SK-N-SH (cell line): ENCODE measurements around the gene ERC2. TPM values are rescaled to one million over a fixed set of nuclear protein-coding genes. Genes with fewer than 3 reads are reported as not detected.

ENCODE experiments used
- CTCF ChIA-PET: fragments of 300-600, 350-600 bp; formaldehyde crosslinking; extraction: SDS; loops from one replicate; lab custom pipeline; 2021; lab: Yijun Ruan, JAX
- POLR2A ChIA-PET: fragments of 350-600 bp; sonication (Branson Sonifier 250); formaldehyde crosslinking; extraction: SDS; loops from one replicate; lab custom pipeline; 2020; ENCODE audit warnings: antibody characterized with exemption, inconsistent platforms; lab: Yijun Ruan, JAX
- DNase-seq: peaks from one replicate; pipeline ENCODE4 v3.0.0; 2012
- H2AFZ ChIP-seq: fragments of 200-600 bp; sonication (generic); 2 replicates; pipeline ENCODE4 v1.8.1; 2016; ENCODE audit warnings: antibody characterized with exemption, mild to moderate bottlenecking, low read depth
- H3F3A ChIP-seq: fragments of 200-600 bp; sonication (generic); replicated peaks from 2 replicates; pipeline ENCODE3; 2016; ENCODE audit warnings: antibody characterized with exemption, mild to moderate bottlenecking; ENCODE audit not compliant: insufficient read depth
- H3K27ac ChIP-seq, 2 experiments: fragments of 200-500 bp in 1 of 2; fragments of 200-600 bp in 1 of 2; sonication (Bioruptor generic) in 1 of 2; sonication (generic), shearing (Covaris generic) in 1 of 2; 2 replicates each; pipeline versions ENCODE4 v1.5.1 to v1.6.1; 2014 to 2016; ENCODE audit warnings: low read depth in 2 of 2, inconsistent platforms in 1 of 2, low read length in 1 of 2, mild to moderate bottlenecking in 1 of 2, mixed read lengths in 1 of 2
- H3K27me3 ChIP-seq: fragments of 200-600 bp; sonication (generic), shearing (Covaris generic); 2 replicates; pipeline ENCODE4 v1.6.1; 2016; ENCODE audit warnings: mixed run types; ENCODE audit not compliant: insufficient read depth
- H3K36me3 ChIP-seq, 2 experiments: fragments of 200-500 bp in 1 of 2; fragments of 200-600 bp in 1 of 2; sonication (Bioruptor generic) in 1 of 2; sonication (generic) in 1 of 2; replicated peaks in 1 of 2; 2 replicates each; pipeline versions ENCODE3 to v1.5.1; 2014 to 2016; ENCODE audit warnings: low read length in 1 of 2, mild to moderate bottlenecking in 1 of 2; ENCODE audit not compliant: insufficient read depth in 2 of 2, control insufficient read depth in 1 of 2
- H3K4me1 ChIP-seq, 2 experiments: fragments of 200-500 bp in 1 of 2; fragments of 200-600 bp in 1 of 2; sonication (Bioruptor generic) in 1 of 2; sonication (generic), shearing (Covaris generic) in 1 of 2; 2 replicates each; pipeline versions ENCODE4 v1.5.1 to v1.6.1; 2014 to 2016; ENCODE audit warnings: low read depth in 1 of 2, low read length in 1 of 2, mixed run types in 1 of 2; ENCODE audit not compliant: insufficient read depth in 2 of 2, control insufficient read depth in 1 of 2
- H3K4me2 ChIP-seq: fragments of 200-600 bp; sonication (generic), shearing (Covaris generic); 2 replicates; pipeline ENCODE4 v1.6.1; 2017; ENCODE audit warnings: mixed run types
- H3K4me3 ChIP-seq, 2 experiments: fragments of 200-500 bp in 1 of 2; fragments of 200-600 bp in 1 of 2; sonication (Bioruptor generic) in 1 of 2; sonication (generic), shearing (Covaris generic) in 1 of 2; 2 replicates each; pipeline versions ENCODE4 v1.5.1 to v1.8.1; 2014 to 2016; ENCODE audit warnings: low read depth in 2 of 2, inconsistent platforms in 1 of 2, low read length in 1 of 2, mild to moderate bottlenecking in 1 of 2, mixed read lengths in 1 of 2, moderate library complexity in 1 of 2
- H3K79me2 ChIP-seq: fragments of 200-600 bp; sonication (generic); 2 replicates; pipeline ENCODE4 v1.8.1; 2017; ENCODE audit warnings: mild to moderate bottlenecking; ENCODE audit not compliant: insufficient read depth
- H3K9ac ChIP-seq: fragments of 200-600 bp; sonication (generic); 2 replicates; pipeline ENCODE4 v1.6.1; 2017; ENCODE audit warnings: mixed run types
- H3K9me2 ChIP-seq: fragments of 200-600 bp; sonication (generic); 2 replicates; pipeline ENCODE4 v1.6.1; 2017; ENCODE audit warnings: mixed run types
- H3K9me3 ChIP-seq: fragments of 200-600 bp; sonication (generic); 2 replicates; pipeline ENCODE4 v1.6.1; 2017; ENCODE audit warnings: mixed run types, mild to moderate bottlenecking, moderate library complexity
- H4K20me1 ChIP-seq: fragments of 200-600 bp; sonication (generic); 2 replicates; pipeline ENCODE4 v1.6.1; 2017; ENCODE audit warnings: mild to moderate bottlenecking, mixed run types; ENCODE audit not compliant: insufficient read depth
- CTCF ChIP-seq: fragments of 200-600 bp; sonication (generic); IDR thresholded peaks from 2 replicates; pipeline ENCODE4 v1.6.1; 2017; ENCODE audit warnings: antibody characterized with exemption, mild to moderate bottlenecking, moderate library complexity
- ELF1 ChIP-seq: IDR thresholded peaks from 2 replicates; pipeline ENCODE4 v1.4.0; 2012
- EP300 ChIP-seq, 2 experiments: IDR thresholded peaks; 2 replicates each; pipeline versions ENCODE4 v1.4.0 to v1.6.1; 2012; ENCODE audit warnings: borderline replicate concordance in 1 of 2, low read depth in 1 of 2, low read length in 1 of 2
- FOXJ3 ChIP-seq: sonication (generic); formaldehyde crosslinking; IDR thresholded peaks from 2 replicates; pipeline ENCODE4 v1.5.1; 2020; ENCODE audit warnings: mild to moderate bottlenecking, missing genetic modification reagents
- FOXM1 ChIP-seq: IDR thresholded peaks from 2 replicates; pipeline ENCODE4 v1.4.0; 2012; ENCODE audit warnings: low read depth, mild to moderate bottlenecking
- GABPA ChIP-seq: IDR thresholded peaks from 2 replicates; pipeline ENCODE4 v1.4.0; 2012; ENCODE audit warnings: low read depth, mild to moderate bottlenecking
- MEF2A ChIP-seq: IDR thresholded peaks from 2 replicates; pipeline ENCODE4 v1.4.0; 2012; ENCODE audit warnings: low read depth, borderline replicate concordance
- MXI1 ChIP-seq: IDR thresholded peaks from 2 replicates; pipeline ENCODE4 v1.6.1; 2012; ENCODE audit warnings: mild to moderate bottlenecking, low read depth, low read length, improper control_type of control experiment
- NFIC ChIP-seq: IDR thresholded peaks from 2 replicates; pipeline ENCODE4 v1.4.0; 2012; ENCODE audit warnings: borderline replicate concordance
- RAD21 ChIP-seq: IDR thresholded peaks from 2 replicates; pipeline ENCODE4 v1.6.1; 2012; ENCODE audit warnings: mild to moderate bottlenecking, low read length
- RCOR1 ChIP-seq: fragments of 150-350 bp; IDR thresholded peaks from 2 replicates; pipeline ENCODE4 v1.6.1; 2017; ENCODE audit warnings: antibody characterized with exemption, low read length
- RFX5 ChIP-seq: IDR thresholded peaks from 2 replicates; pipeline ENCODE4 v1.6.1; 2012; ENCODE audit warnings: mild to moderate bottlenecking, improper control_type of control experiment, low read length
- RXRA ChIP-seq: IDR thresholded peaks from 2 replicates; pipeline ENCODE4 v1.4.0; 2012; ENCODE audit warnings: low read depth, mild to moderate bottlenecking, borderline replicate concordance
- TAF1 ChIP-seq: IDR thresholded peaks from 2 replicates; pipeline ENCODE4 v1.6.1; 2012; ENCODE audit warnings: low read depth, mild to moderate bottlenecking, low read length, moderate library complexity, borderline replicate concordance
- TCF12 ChIP-seq: IDR thresholded peaks from 2 replicates; pipeline ENCODE4 v1.4.0; 2012
- USF2 ChIP-seq: fragments of 150-350 bp; IDR thresholded peaks from 2 replicates; pipeline ENCODE4 v1.6.1; 2017; ENCODE audit warnings: antibody characterized with exemption, low read length, low read depth, borderline replicate concordance
- WGBS: methylation state at CpG from one replicate; pipeline ENCODE4 v1.1.6; 2017; ENCODE audit warnings: low lambda C conversion rate; 5-methylcytosine and 5-hydroxymethylcytosine counted together
- polyA plus RNA-seq, 3 experiments: library from polyadenylated mRNA; depleted of rRNA; stranded (reverse); fragments of >200 nt; gene quantifications; 2 replicates each; pipeline ENCODE4 v1.2.3, GENCODE V29; 2012
- TF ChIP-seq, protein P1 (sequence below): IDR thresholded peaks from 2 replicates; pipeline ENCODE4 v1.6.1; 2012; ENCODE audit warnings: mild to moderate bottlenecking, low read depth, low read length, moderate library complexity
- TF ChIP-seq, protein P2 (sequence below): IDR thresholded peaks from 2 replicates; pipeline ENCODE4; 2012

Gene ERC2
- polyA plus RNA-seq, 1 of the 3 experiments (the other 2 are of a cell fraction), result 1.6 TPM

- WGBS, result 90% methylated on average over 2 of the region's 2 CpGs
- Histone ChIP-seq H3K9ac (no peak overlapping the region), H3K9me3 (no peaks in the 10 kb centered on the region), H3K4me1 (no peaks in the 10 kb centered on the region), H3F3A (no peaks in the 10 kb centered on the region), H3K4me2 (no peak overlapping the region), H3K79me2 (no peaks in the 10 kb centered on the region), H3K27me3 (no peaks in the 10 kb centered on the region), H4K20me1 (no peaks in the 10 kb centered on the region), H3K36me3 (no peaks in the 10 kb centered on the region), H3K27ac (no peak overlapping the region), H2AFZ (no peak overlapping the region), H3K9me2 (no peaks in the 10 kb centered on the region), H3K4me3 (no peak overlapping the region)
- TF ChIP-seq, protein P1, sequence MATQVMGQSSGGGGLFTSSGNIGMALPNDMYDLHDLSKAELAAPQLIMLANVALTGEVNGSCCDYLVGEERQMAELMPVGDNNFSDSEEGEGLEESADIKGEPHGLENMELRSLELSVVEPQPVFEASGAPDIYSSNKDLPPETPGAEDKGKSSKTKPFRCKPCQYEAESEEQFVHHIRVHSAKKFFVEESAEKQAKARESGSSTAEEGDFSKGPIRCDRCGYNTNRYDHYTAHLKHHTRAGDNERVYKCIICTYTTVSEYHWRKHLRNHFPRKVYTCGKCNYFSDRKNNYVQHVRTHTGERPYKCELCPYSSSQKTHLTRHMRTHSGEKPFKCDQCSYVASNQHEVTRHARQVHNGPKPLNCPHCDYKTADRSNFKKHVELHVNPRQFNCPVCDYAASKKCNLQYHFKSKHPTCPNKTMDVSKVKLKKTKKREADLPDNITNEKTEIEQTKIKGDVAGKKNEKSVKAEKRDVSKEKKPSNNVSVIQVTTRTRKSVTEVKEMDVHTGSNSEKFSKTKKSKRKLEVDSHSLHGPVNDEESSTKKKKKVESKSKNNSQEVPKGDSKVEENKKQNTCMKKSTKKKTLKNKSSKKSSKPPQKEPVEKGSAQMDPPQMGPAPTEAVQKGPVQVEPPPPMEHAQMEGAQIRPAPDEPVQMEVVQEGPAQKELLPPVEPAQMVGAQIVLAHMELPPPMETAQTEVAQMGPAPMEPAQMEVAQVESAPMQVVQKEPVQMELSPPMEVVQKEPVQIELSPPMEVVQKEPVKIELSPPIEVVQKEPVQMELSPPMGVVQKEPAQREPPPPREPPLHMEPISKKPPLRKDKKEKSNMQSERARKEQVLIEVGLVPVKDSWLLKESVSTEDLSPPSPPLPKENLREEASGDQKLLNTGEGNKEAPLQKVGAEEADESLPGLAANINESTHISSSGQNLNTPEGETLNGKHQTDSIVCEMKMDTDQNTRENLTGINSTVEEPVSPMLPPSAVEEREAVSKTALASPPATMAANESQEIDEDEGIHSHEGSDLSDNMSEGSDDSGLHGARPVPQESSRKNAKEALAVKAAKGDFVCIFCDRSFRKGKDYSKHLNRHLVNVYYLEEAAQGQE, result no peak
- no peak for TF ChIP-seq RXRA
- TF ChIP-seq USF2, result no peak
- no peak for TF ChIP-seq TAF1
- TF ChIP-seq CTCF, result no peak
- TF ChIP-seq RFX5, result no peak
- TF ChIP-seq ELF1, result no peak
- no peak for TF ChIP-seq RAD21
- ChIA-PET POLR2A (no interaction called here), CTCF (interaction anchor here (0.9 to 1.4 kb wide), 3 partner anchors 18 to 173 kb away, joined by 3 to 4 read pairs (median 4); no protein-coding TSS in a partner anchor)
- DNase-seq, result no peak
Observed at GRCh38 chr3:56321892-56322291, 146.4 kb downstream of the ERC2 start.

DNA sequence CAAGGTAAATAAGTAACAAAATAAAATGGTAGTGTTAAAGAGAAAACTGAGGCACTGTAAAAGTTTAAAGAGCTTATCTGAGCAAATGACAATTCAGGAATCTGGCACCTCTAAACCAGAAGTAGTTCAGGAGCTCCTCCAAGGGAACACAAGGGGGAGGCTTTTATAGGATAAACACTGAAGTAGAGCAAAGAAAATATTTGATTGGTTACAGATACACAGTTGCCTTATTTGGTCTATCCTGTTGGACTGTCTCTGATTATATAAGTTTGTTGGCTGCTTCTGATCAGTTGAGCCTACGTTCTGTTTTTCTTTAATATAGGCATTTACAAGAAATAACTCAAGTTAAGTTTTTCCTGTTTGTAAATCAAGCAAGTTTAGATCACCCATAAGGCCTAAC lies 146.9 kb downstream of the ERC2 start:
- no peaks in the 10 kb centered on the region for H3K79me2 ChIP-seq
- no peaks in the 10 kb centered on the region for H3K36me3 ChIP-seq
- no peak for DNase-seq
- H3F3A ChIP-seq, result no peaks in the 10 kb centered on the region
- H3K9me3 ChIP-seq, result no peaks in the 10 kb centered on the region
- H4K20me1 ChIP-seq, result no peaks in the 10 kb centered on the region
- H3K9ac ChIP-seq, result no peak overlapping the region
- no peaks in the 10 kb centered on the region for H3K9me2 ChIP-seq
- POLR2A ChIA-PET, result no interaction called here
- H3K27ac ChIP-seq, result no peak overlapping the region
- H3K4me2 ChIP-seq, result no peak overlapping the region
- no peaks in the 10 kb centered on the region for H3K27me3 ChIP-seq
- CTCF ChIA-PET, result interaction anchor here (0.8 to 1.4 kb wide), 4 partner anchors 18 to 298 kb away, joined by 3 to 4 read pairs (median 4); no protein-coding TSS in a partner anchor
- H3K4me3 ChIP-seq, result no peak overlapping the region
- no peak overlapping the region for H2AFZ ChIP-seq
- 56% methylated on average over 1 of the region's 1 CpG for WGBS
- H3K4me1 ChIP-seq, result no peaks in the 10 kb centered on the region
- TF ChIP-seq CTCF, result no peak
- TF ChIP-seq NFIC, result no peak
- TF ChIP-seq, protein P2, sequence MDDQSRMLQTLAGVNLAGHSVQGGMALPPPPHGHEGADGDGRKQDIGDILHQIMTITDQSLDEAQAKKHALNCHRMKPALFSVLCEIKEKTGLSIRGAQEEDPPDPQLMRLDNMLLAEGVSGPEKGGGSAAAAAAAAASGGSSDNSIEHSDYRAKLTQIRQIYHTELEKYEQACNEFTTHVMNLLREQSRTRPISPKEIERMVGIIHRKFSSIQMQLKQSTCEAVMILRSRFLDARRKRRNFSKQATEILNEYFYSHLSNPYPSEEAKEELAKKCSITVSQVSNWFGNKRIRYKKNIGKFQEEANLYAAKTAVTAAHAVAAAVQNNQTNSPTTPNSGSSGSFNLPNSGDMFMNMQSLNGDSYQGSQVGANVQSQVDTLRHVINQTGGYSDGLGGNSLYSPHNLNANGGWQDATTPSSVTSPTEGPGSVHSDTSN, result no peak
- no peak for TF ChIP-seq MEF2A
- no peak for TF ChIP-seq RXRA
- no peak for TF ChIP-seq RCOR1
- no peak for TF ChIP-seq TCF12
- no peak for TF ChIP-seq FOXM1
- no peak for TF ChIP-seq MXI1
- no peak for TF ChIP-seq TAF1
- no peak for TF ChIP-seq EP300 (IDR thresholded peaks at IDR 0.05; ENCODE audit: borderline replicate concordance in 1 of 2, low read depth in 1 of 2, low read length in 1 of 2)
- TF ChIP-seq FOXJ3 (CRISPR knock-in tag), result no peak
- no peak for TF ChIP-seq GABPA
